Measurements from ENCODE around the gene ZNF324.

GRCh38 chr19:58479736-58480480 lies 13.0 kb downstream of the ZNF324 start:
- TF ChIP-seq EZH2phosphoT487 (IDR thresholded peaks at IDR 0.05; ENCODE audit: insufficient read depth, low read depth) (no peak), EZH2 (IDR thresholded peaks at IDR 0.05; ENCODE audit: insufficient read depth, poor library complexity, severe bottlenecking) (no peak)
